DOHH2 (cell line): ENCODE data around the gene EPHA6.

Source experiments
- H3F3A ChIP-seq: fragments of 200-600 bp; sonication (generic), shearing (Covaris generic); 2 replicates; pipeline ENCODE4 v1.6.0; 2016; ENCODE audit warnings: antibody characterized with exemption, mild to moderate bottlenecking; ENCODE audit not compliant: control insufficient read depth, insufficient read depth
- H3K27ac ChIP-seq: fragments of 200-600 bp; sonication (generic); 2 replicates; pipeline ENCODE4 v1.5.1; 2014; ENCODE audit warnings: low read depth, mild to moderate bottlenecking, low read length, moderate library complexity
- H3K27me3 ChIP-seq: fragments of 200-600 bp; sonication (generic); 2 replicates; pipeline ENCODE4 v1.6.1; 2014; ENCODE audit warnings: mild to moderate bottlenecking, low read length, mixed read lengths; ENCODE audit not compliant: control insufficient read depth
- H3K36me3 ChIP-seq: fragments of 200-600 bp; sonication (generic); 2 replicates; pipeline ENCODE4 v1.6.1; 2014; ENCODE audit warnings: mild to moderate bottlenecking, low read length, moderate library complexity, mixed read lengths; ENCODE audit not compliant: control insufficient read depth
- H3K4me1 ChIP-seq: fragments of 200-600 bp; sonication (generic); 2 replicates; pipeline ENCODE4 v1.6.1; 2014; ENCODE audit warnings: mild to moderate bottlenecking, low read length, mixed read lengths; ENCODE audit not compliant: control insufficient read depth
- H3K4me2 ChIP-seq: fragments of 200-600 bp; sonication (generic); 2 replicates; pipeline ENCODE4 v1.6.0; 2014; ENCODE audit warnings: mild to moderate bottlenecking, low read length, moderate library complexity
- H3K4me3 ChIP-seq: fragments of 200-600 bp; sonication (generic); 2 replicates; pipeline ENCODE4 v1.5.1; 2014; ENCODE audit warnings: mild to moderate bottlenecking, low read length, mixed read lengths
- H3K79me2 ChIP-seq: fragments of 200-600 bp; sonication (generic); 2 replicates; pipeline ENCODE4 v1.6.1; 2014; ENCODE audit warnings: mild to moderate bottlenecking, low read length, mixed read lengths; ENCODE audit not compliant: control insufficient read depth
- H3K9me2 ChIP-seq: fragments of 200-600 bp; sonication (generic); replicated peaks from 2 replicates; pipeline ENCODE4 v1.6.1; 2014; ENCODE audit warnings: mild to moderate bottlenecking, low read length, mixed read lengths; ENCODE audit not compliant: control insufficient read depth
- H3K9me3 ChIP-seq: fragments of 200-600 bp; sonication (generic); 2 replicates; pipeline ENCODE4 v1.6.1; 2014; ENCODE audit warnings: antibody characterized with exemption, low read length, mixed read lengths; ENCODE audit not compliant: control insufficient read depth, insufficient read depth
- H4K20me1 ChIP-seq: fragments of 200-600 bp; sonication (generic); 2 replicates; pipeline ENCODE4 v1.6.0; 2014; ENCODE audit warnings: low read depth, mild to moderate bottlenecking, antibody characterized with exemption, low read length, moderate library complexity; ENCODE audit not compliant: control insufficient read depth, insufficient read depth
- EZH2phosphoT487 ChIP-seq: fragments of 200-600 bp; sonication (generic); IDR thresholded peaks from 2 replicates; pipeline ENCODE4 v1.6.1; 2017; ENCODE audit warnings: borderline replicate concordance, mild to moderate bottlenecking, antibody characterized with exemption, low read length, moderate library complexity, mixed read lengths
- TF ChIP-seq, protein P1 (sequence below): fragments of 200-600 bp; sonication (generic); IDR thresholded peaks from one replicate; pipeline ENCODE4 v1.5.1; 2014; ENCODE audit warnings: antibody characterized with exemption, mild to moderate bottlenecking, low read depth, low read length; ENCODE audit not compliant: poor library complexity, severe bottlenecking

EPHA6 gene

DNA sequence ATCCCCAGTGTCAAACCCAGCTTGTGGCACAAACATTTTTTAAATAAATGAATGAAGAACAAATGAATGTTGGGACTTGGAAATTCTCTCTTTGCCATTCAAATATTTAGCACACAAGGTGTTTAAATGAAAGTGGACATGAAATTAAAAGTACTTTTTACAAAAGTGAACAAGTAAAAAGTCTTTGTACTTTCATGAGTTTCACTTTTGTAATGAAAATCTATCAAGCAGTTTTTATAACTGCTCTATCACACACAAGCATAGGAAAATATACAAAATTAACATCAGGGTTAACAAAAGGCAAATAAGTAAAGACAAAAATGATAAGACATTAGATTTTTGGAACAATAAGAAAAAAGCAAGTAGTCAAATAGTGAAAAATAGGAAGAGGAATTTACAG, 866.3 kb downstream of the EPHA6 start:
- Histone ChIP-seq H3K27me3 (no peaks in the 10 kb centered on the region), H3K36me3 (no peaks in the 10 kb centered on the region), H3K9me3 (no peaks in the 10 kb centered on the region), H3K4me2 (no peak overlapping the region), H3K9me2 (no peaks in the 10 kb centered on the region), H3K4me1 (no peaks in the 10 kb centered on the region), H3F3A (no peaks in the 10 kb centered on the region), H3K4me3 (no peak overlapping the region), H3K79me2 (no peaks in the 10 kb centered on the region), H4K20me1 (no peaks in the 10 kb centered on the region), H3K27ac (no peak overlapping the region)
- TF ChIP-seq EZH2phosphoT487: no peak
- TF ChIP-seq, protein P1, sequence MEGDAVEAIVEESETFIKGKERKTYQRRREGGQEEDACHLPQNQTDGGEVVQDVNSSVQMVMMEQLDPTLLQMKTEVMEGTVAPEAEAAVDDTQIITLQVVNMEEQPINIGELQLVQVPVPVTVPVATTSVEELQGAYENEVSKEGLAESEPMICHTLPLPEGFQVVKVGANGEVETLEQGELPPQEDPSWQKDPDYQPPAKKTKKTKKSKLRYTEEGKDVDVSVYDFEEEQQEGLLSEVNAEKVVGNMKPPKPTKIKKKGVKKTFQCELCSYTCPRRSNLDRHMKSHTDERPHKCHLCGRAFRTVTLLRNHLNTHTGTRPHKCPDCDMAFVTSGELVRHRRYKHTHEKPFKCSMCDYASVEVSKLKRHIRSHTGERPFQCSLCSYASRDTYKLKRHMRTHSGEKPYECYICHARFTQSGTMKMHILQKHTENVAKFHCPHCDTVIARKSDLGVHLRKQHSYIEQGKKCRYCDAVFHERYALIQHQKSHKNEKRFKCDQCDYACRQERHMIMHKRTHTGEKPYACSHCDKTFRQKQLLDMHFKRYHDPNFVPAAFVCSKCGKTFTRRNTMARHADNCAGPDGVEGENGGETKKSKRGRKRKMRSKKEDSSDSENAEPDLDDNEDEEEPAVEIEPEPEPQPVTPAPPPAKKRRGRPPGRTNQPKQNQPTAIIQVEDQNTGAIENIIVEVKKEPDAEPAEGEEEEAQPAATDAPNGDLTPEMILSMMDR: no peak

DNA sequence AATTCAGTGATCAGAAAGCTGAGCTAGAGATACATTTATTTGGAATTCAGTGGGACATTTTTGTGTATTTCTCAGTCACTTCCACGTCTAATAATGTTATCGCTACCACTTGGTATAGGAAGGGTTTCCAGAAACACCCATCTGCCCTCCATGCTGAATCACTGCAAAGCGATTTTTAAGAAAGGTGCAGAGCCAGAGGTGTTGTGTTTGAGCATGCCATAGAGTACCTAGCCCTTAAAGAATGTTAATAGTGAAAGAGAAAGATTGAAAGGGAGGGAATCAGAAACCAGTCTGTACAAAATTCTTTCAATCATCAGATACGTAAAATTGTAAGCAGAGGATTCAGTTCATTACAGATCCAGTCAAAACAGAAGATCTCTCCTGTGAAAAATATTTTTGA, 870.1 kb downstream of the EPHA6 start:
- Histone ChIP-seq H3K9me2 (no peaks in the 10 kb centered on the region), H3F3A (no peaks in the 10 kb centered on the region), H3K4me1 (no peaks in the 10 kb centered on the region), H3K27ac (no peak overlapping the region), H3K9me3 (no peaks in the 10 kb centered on the region), H3K79me2 (no peaks in the 10 kb centered on the region), H3K36me3 (no peaks in the 10 kb centered on the region), H3K4me3 (no peak overlapping the region), H4K20me1 (no peaks in the 10 kb centered on the region), H3K4me2 (no peak overlapping the region), H3K27me3 (no peaks in the 10 kb centered on the region)
- TF ChIP-seq EZH2phosphoT487: no peak

DNA sequence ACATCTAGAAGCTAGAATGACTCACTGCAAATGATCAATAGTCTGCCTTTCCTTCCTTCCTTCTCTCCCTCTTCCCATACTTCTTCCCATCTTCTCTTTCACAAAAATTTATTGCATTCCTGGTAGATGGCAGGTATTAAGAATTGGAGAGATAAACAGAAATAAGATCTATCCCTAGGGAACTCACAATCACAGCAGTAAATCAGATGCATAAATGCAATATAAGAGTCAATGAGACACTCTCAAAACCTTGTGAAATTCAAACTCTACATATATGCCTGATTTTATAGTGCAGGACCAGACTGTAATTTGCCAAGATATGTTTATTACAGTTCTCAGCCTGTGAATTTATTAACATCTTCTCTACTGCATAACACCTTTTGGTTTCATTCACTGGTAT, 871.9 kb downstream of the EPHA6 start:
- Histone ChIP-seq H3K27ac (no peak overlapping the region), H3K9me2 (no peaks in the 10 kb centered on the region), H3F3A (no peaks in the 10 kb centered on the region), H3K27me3 (no peaks in the 10 kb centered on the region), H3K4me1 (peaks cover 5% of the 10 kb centered on the region), H3K36me3 (no peaks in the 10 kb centered on the region), H3K4me3 (no peak overlapping the region), H3K4me2 (no peak overlapping the region), H4K20me1 (no peaks in the 10 kb centered on the region), H3K79me2 (no peaks in the 10 kb centered on the region), H3K9me3 (no peaks in the 10 kb centered on the region)
- no peak for TF ChIP-seq EZH2phosphoT487
- TF ChIP-seq, protein P1: no peak

DNA sequence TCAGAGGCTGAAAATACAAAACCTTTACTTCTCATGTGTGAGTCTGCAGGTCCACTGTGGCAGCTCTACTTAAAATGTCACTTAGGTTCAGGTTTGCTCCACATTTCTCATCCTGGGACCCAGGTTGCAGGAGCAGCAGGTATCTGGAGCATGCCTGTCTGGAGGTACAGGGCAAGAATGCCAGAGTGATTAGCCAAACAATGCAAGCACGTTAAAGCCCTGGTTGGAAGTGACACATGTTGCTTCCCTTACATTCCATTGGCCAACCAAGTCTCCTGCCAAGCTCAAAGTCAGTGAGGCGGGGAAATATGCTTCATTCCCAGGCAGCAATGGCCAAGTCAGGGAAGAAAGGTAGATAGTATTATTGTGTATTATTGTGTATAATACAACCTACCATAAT, 873.3 kb downstream of the EPHA6 start:
- Histone ChIP-seq H4K20me1 (no peaks in the 10 kb centered on the region), H3F3A (no peaks in the 10 kb centered on the region), H3K9me3 (no peaks in the 10 kb centered on the region), H3K27ac (no peak overlapping the region), H3K9me2 (no peaks in the 10 kb centered on the region), H3K4me3 (no peak overlapping the region), H3K79me2 (no peaks in the 10 kb centered on the region), H3K36me3 (no peaks in the 10 kb centered on the region), H3K4me2 (no peak overlapping the region), H3K27me3 (no peaks in the 10 kb centered on the region), H3K4me1 (peaks cover 11% of the 10 kb centered on the region)
- no peak for TF ChIP-seq EZH2phosphoT487
- TF ChIP-seq, protein P1: no peak
